NCI-H2107 treated with DMSO at 0.1 percent for 48 hours (cell line): ENCODE results near the gene ABLIM3.
A peak's percentile ranks its signal among the peaks of the same experiment; 100 is the strongest.

ENCODE experiments used
- DNase-seq: peaks from one replicate; lab custom pipeline; 2025; ENCODE audit not compliant: unreplicated experiment; lab: John Stamatoyannopoulos, UW

ABLIM3 gene

DNA sequence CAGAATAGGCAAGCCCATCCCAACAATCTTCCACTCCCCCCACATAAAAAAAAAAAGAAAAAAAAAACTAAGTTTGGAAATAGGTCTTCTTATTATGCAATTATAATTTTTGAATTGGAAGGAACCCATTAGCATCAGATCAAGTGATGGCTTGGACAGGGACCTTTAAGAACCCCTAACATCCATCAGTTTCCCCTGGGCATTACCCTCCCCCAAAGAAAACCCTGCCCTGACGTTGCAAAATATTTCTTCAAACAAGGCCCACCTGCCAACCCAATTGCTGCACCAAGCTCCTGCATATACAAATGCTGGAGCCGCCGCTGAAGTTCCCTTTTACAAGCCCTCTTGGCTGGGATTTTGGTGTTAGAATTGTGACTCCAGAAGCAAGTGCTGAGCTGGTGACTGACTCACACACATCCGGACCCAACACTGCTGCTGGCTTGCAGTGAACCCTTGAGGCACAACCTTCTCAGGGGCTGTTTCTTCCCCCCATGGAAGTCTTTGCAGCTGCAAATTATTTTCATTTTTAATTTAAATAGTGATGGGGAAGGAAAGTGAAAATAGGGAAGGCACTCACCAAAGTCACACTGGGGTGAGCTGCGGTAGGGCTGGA is 74.3 kb downstream of the ABLIM3 start:
- DNase-seq = no peak

DNA sequence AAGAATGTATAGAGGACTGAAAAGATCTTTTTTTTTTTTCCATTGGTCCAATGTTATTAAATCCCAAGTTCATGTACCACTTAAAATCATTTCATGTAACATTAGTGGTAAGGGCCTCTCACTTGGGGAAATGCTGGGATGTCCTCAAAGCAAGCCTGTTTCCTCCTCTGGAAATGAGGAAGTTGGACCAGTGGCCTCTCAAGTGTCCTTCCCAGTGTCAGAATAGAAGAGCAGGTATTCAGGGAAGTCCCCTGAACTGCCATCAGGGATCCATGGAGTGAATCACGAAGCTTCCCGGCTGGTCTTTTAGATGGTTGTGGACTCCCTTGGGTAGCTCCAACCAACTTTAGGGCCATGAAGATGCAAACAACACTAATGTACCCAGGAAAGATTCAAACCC is 75.2 kb downstream of the ABLIM3 start:
- DNase-seq = no peak

GRCh38 chr5:149217096-149217802 is 76.0 kb downstream of the ABLIM3 start:
- DNase-seq = no peak

DNA sequence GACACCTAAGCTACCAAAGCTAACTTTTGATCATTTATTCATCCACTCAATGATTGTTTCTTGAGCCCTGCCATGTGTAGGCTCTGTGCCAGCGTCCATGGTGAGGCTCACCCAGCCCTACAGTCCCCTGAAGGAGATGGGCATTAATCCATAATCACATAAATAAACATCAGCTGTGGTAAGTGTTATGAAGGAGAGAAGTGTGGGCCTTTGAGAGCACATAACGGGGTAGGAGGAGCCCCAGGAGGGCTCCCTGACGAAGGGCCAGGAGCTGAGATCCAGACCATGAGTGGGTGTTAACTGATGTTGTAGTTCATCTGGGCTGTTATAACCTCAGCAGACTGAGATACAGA is 76.5 kb downstream of the ABLIM3 start:
- no peak for DNase-seq

DNA sequence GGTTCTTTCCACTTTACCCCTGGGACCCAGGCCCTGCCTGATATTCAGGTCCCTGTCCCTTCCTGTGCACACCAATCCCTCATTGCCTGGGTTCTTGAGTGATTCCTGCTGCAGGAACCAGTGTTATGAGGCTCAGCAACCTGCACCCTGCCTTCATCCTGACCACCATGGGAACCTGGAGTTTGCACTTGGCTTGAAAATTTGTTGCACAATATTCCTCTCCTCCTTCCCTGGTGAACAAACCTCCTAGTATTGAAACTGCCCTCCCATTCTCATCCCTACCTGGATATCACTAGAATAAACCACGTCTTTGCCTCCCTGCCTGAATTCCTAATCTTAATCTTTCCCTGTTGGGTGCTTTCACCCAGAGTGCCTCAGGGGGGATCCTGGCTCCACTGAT is 78.3 kb downstream of the ABLIM3 start:
- no peak for DNase-seq

DNA sequence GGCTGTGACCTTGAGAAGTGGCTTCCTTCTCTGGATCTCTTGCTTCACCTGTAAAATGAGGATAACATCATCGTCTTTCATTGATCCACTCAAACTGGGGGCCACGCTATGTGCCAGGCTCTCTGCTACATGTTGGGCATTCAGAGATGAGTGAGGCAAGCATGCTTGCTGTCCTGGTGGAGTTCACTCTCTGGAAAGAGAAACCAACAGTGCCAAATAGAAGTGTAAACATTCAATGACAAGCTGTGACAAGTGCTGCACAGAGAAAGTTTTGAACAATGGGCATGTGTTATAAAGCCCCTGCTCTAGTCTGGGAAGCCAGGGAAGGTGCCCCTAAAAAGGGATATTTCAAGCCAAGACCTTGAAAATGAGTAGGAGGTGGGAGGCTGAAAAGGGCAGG is 79.5 kb downstream of the ABLIM3 start:
- DNase-seq = no peak

DNA sequence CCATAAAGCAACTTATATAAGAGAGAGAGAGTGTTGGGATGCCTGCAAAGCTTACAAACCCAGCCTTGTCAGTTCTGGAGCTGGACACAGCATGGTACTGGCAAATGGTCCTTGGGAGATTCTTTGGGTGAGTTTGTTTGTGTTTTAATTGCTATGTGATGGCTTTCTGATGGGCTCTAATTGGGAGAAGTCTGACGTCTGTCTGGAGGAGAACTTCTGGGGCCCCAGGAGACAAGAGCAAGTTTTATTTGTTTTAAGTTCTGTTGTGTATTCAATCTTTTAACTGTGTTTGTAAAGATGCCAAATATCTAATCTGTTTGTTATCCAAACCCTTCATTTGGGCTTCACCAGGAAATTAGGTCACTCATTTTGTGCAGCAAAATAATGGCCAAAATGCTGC is 80.0 kb downstream of the ABLIM3 start:
- DNase-seq = no peak

DNA sequence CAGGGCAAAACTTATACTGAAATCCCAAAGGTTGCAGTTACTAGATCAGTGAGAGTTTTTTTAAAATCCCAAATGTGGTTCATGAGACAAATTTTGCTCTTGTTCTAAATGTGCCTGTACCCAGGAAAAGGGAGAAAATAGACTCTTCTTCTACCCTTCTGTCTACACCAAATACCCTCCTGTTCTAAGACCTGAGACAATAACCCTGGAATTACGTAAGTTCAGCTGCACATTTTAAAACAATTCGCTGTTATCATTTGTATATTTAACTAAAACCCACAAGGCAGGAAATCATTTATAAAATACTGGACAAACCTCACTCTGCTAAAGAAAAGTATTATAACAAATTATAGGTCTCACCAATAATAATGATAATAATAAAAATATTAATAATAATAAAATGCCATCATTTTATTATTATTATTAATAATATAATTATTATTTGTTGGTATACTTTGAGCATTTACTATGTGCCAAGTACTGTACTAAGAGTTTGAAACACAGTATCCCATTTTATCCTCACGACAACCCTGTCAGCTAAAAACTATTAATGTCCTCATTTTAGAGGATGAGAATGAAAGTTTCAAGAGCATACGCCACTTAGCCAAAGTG is 80.5 kb downstream of the ABLIM3 start:
- no peak for DNase-seq

DNA sequence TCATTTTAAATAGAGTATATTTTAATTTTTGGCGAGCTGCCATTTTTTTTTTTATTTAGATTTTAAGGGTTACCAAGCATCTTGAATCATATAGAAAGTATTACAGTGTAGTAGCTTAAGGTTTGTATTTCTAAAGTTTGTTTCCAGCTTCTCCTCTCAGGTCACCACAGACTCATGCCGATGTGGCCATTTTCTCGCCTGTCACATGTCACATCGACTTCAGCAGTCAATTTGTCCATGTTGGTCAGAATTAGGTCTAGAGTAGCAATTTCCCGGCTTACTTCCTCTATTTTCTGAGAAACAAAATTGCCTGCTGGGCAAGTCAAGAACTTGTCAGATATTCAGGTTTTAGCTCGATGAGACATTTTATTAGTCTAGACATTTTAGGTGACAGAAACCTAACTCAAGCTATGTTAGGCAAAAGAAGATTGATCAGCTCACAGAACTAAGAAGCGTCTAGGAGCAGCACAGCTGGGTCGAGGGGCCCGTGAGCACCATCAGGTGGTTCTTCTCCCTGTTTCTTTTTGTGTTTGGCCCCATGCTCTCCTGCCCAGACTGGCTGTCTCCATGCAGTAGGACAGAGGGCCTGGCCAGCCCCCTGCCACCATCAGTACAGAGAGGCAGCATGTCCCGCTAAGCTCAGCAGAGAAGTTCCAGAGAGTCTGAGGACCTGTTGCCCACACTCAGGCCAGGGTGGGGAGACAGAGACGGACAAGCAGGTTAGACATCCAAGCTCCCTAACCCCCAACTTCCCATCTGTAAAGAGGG is 82.0 kb downstream of the ABLIM3 start:
- no peak for DNase-seq

GRCh38 chr5:149224282-149224681 is 83.0 kb downstream of the ABLIM3 start:
- no peak for DNase-seq

DNA sequence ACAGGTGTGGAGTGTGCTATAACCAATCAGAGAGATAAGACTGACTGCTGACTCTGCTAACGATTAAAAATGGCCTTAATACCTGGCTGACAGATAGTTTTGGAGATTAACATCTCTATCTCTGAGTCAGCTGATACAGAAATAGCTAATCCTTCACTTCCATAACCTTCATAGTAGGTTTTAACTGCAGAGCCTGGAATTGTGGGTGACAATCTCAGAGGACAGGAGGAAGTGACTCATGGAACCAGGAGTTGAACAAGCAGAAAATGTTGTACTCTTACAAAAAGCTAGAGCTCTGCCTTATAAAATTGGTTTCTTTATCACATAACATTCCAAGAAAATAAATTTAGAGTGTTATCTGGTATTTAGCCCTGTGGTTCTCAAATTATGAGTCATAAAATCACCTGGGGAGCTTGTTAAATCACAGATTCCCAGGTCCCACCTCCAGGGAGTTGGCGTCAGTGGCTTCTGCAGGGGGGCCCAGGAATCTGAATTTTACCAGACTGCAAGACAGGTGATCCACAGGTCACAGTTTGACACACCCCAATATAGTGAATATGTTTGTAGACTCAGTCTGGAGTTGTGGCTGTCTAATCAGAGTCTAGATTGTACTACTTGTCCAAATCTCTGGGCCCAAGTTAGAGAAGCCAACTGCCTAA is 86.0 kb downstream of the ABLIM3 start:
- no peak for DNase-seq

GRCh38 chr5:149228618-149229297 is 87.5 kb downstream of the ABLIM3 start:
- DNase-seq = peak; percentile 4

GRCh38 chr5:149229298-149229937 is 88.1 kb downstream of the ABLIM3 start:
- no peak for DNase-seq

GRCh38 chr5:149235841-149236240 is 94.5 kb downstream of the ABLIM3 start:
- no peak for DNase-seq

GRCh38 chr5:149237662-149238061 is 96.4 kb downstream of the ABLIM3 start:
- DNase-seq = no peak

- DNase-seq = no peak
These were observed 97.2 kb downstream of the ABLIM3 start for GRCh38 chr5:149238540-149238939.

GRCh38 chr5:149239917-149240316 is 98.6 kb downstream of the ABLIM3 start:
- no peak for DNase-seq

DNA sequence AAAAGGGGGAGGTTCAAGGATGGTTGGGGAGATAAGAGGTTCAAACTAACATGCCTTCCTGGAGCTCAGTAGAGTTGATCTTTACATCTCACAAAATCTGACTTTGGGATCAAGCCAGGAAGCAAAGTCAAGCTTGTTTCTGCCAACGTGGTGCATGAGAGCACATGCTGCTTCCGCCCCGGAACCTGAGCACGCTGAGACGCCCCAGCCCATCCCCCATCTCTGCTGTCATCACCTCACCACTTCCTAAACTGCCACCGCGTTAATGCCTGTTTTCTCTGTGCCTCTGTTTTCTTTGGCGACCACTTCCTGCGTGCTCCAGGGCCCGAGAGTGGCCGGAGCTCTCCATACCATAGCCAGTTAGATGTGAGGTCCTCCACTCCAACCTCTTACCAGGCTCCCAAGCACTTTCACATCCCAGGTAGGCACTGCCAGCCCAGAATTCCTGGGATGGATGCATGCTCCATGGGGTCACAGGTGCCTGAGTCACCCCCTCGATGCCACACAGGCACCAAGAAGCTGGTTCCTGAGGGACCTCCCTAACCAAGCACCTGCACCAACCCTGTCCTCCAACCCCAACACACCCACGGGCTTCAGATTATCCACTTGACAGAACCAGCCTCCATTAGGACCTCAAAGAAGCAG is 99.2 kb downstream of the ABLIM3 start:
- no peak for DNase-seq

DNA sequence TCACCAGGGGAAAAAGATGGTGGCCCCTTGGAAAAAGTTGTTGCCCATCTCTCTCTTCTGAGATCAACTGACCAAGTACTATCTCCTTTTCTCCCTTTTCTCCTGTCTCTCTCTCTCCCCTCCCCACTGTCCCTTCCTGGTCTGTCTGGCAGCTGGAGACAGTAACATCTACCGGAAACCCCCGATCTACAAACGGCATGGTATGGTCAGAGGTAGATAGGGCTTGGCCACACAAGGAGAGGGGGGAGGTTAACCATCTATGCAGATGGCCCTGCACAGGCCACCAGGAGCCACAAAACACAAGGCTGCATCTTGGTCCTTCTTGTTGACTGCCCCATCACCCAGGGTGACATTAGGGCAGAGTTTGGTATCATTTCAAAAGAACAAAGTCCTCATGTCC is 101.0 kb downstream of the ABLIM3 start:
- no peak for DNase-seq

GRCh38 chr5:149246906-149247305 is 105.6 kb downstream of the ABLIM3 start:
- no peak for DNase-seq
